ENCODE results near the gene CTNNA2. TPM values are rescaled to one million over a fixed set of nuclear protein-coding genes. Genes with fewer than 3 reads are reported as not detected.

CTNNA2 gene
- total and polyA plus RNA-seq, 9 of the 15 experiments (the other 6 are each of a cell fraction or from before 2014, with no cell fraction given), result 0.03 to 0.40 (median 0.15) TPM

DNA sequence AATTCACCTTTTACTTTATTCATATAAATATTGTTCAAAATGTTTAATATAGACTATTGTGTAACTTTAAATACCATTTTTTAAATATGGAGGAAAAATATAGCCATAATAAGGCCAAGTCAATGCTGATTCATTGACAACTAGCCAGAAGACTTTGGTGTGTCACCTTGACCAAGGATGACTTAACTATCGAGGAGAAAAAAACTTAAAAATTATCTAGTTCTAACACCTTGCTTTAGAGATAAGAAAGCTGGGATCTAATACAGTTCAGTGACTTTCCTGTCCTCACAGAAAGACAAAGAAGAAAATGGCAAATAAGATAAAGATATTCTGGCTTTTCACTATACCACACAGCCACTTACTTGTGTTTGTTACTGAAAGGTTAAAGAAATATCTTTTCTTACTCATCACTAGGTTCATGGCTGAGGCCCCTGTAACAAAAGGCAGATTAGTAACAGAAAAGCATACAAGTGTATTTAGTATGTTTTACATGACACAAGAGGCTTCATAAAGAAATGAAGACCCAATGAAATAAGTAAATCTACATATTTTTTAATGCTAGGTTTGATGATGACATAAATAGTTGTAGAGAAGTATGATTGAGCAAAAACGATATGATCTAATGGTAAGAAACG, 857.6 kb downstream of the CTNNA2 start (continued):
- TF ChIP-seq MXI1 (IDR thresholded peaks at IDR 0.05; ENCODE audit: low read depth, low read length), result no peak
- TF ChIP-seq IFI16 (CRISPR knock-in tag; IDR thresholded peaks at IDR 0.05), result no peak
- no peak for TF ChIP-seq NELFE (IDR thresholded peaks at IDR 0.05; ENCODE audit: insufficient read depth, insufficient read length)
- TF ChIP-seq MAFG (tag; conservative IDR thresholded peaks at IDR 0.05), result peak; percentile 51
- peak; percentile 53 for TF ChIP-seq CEBPB (tag; IDR thresholded peaks at IDR 0.05)
- TF ChIP-seq CHD2 (IDR thresholded peaks at IDR 0.05; ENCODE audit: low read depth, low read length), result no peak
- TF ChIP-seq GTF2F1 (IDR thresholded peaks at IDR 0.05; ENCODE audit: low read depth, low read length), result no peak
- TF ChIP-seq, protein P1, sequence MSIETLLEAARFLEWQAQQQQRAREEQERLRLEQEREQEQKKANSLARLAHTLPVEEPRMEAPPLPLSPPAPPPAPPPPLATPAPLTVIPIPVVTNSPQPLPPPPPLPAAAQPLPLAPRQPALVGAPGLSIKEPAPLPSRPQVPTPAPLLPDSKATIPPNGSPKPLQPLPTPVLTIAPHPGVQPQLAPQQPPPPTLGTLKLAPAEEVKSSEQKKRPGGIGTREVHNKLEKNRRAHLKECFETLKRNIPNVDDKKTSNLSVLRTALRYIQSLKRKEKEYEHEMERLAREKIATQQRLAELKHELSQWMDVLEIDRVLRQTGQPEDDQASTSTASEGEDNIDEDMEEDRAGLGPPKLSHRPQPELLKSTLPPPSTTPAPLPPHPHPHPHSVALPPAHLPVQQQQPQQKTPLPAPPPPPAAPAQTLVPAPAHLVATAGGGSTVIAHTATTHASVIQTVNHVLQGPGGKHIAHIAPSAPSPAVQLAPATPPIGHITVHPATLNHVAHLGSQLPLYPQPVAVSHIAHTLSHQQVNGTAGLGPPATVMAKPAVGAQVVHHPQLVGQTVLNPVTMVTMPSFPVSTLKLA (conservative IDR thresholded peaks at IDR 0.05), result 0 out of 4 replicates have a peak, but pooled peaks of 1 of the 2 experiments have one; percentile 14
- TF ChIP-seq PHB2 (IDR thresholded peaks at IDR 0.05; ENCODE audit: low read depth), result peak; percentile 68; the same call in 1 of the 2 replicates
- TF ChIP-seq MAFK (IDR thresholded peaks at IDR 0.05; ENCODE audit: low read length), result no peak
- TF ChIP-seq GATAD2B (IDR thresholded peaks at IDR 0.05; ENCODE audit: borderline replicate concordance), result peak; percentile 78; the same call in 1 of the 2 replicates
- peak; percentile 67 for TF ChIP-seq C11orf30 (IDR thresholded peaks at IDR 0.05; ENCODE audit: low read depth)
- TF ChIP-seq ARNT (IDR thresholded peaks at IDR 0.05), result 0 out of 4 replicates have a peak, but pooled peaks of 1 of the 2 experiments have one; percentile 49
- peak in 1 of 2 experiments; percentile 71; a peak in 2 of 4 replicates for TF ChIP-seq TBL1XR1 (IDR thresholded peaks at IDR 0.05; ENCODE audit: low read length in 2 of 2)
- TF ChIP-seq TAF9B (IDR thresholded peaks at IDR 0.05; ENCODE audit: partially characterized antibody), result no peak
- no peak for TF ChIP-seq NFE2L1 (tag; IDR thresholded peaks at IDR 0.05; ENCODE audit: borderline replicate concordance, low read depth)
- no peak for TF ChIP-seq HNRNPLL (IDR thresholded peaks at IDR 0.05; ENCODE audit: low read depth, low read length, poor library complexity, severe bottlenecking)
- peak; percentile 77 for TF ChIP-seq NFIC (IDR thresholded peaks at IDR 0.05)
- TF ChIP-seq, protein P2, sequence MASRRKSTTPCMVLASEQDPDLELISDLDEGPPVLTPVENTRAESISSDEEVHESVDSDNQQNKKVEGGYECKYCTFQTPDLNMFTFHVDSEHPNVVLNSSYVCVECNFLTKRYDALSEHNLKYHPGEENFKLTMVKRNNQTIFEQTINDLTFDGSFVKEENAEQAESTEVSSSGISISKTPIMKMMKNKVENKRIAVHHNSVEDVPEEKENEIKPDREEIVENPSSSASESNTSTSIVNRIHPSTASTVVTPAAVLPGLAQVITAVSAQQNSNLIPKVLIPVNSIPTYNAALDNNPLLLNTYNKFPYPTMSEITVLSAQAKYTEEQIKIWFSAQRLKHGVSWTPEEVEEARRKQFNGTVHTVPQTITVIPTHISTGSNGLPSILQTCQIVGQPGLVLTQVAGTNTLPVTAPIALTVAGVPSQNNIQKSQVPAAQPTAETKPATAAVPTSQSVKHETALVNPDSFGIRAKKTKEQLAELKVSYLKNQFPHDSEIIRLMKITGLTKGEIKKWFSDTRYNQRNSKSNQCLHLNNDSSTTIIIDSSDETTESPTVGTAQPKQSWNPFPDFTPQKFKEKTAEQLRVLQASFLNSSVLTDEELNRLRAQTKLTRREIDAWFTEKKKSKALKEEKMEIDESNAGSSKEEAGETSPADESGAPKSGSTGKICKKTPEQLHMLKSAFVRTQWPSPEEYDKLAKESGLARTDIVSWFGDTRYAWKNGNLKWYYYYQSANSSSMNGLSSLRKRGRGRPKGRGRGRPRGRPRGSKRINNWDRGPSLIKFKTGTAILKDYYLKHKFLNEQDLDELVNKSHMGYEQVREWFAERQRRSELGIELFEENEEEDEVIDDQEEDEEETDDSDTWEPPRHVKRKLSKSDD (conservative IDR thresholded peaks at IDR 0.05; ENCODE audit: low read length), result no peak
- TF ChIP-seq NCOR1 (IDR thresholded peaks at IDR 0.05), result peak; percentile 90
- peak; percentile 88 for TF ChIP-seq MTA2 (IDR thresholded peaks at IDR 0.05; ENCODE audit: low read depth)
- TF ChIP-seq ZNF699 (CRISPR knock-in tag; IDR thresholded peaks at IDR 0.05; ENCODE audit: insufficient replicate concordance), result no peak
- TF ChIP-seq, protein P3, sequence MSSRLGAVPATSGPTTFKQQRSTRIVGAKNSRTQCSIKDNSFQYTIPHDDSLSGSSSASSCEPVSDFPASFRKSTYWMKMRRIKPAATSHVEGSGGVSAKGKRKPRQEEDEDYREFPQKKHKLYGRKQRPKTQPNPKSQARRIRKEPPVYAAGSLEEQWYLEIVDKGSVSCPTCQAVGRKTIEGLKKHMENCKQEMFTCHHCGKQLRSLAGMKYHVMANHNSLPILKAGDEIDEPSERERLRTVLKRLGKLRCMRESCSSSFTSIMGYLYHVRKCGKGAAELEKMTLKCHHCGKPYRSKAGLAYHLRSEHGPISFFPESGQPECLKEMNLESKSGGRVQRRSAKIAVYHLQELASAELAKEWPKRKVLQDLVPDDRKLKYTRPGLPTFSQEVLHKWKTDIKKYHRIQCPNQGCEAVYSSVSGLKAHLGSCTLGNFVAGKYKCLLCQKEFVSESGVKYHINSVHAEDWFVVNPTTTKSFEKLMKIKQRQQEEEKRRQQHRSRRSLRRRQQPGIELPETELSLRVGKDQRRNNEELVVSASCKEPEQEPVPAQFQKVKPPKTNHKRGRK (tag; IDR thresholded peaks at IDR 0.05), result no peak
- peak; percentile 66 for TF ChIP-seq LEF1 (IDR thresholded peaks at IDR 0.05)
- no peak for TF ChIP-seq KAT2B (IDR thresholded peaks at IDR 0.05; ENCODE audit: low read depth, low read length)
- TF ChIP-seq CTBP1 (IDR thresholded peaks at IDR 0.05; ENCODE audit: borderline replicate concordance), result peak; percentile 49; the same call in 1 of the 2 replicates

All from K562 (cell line).